Astrocyte of the spinal cord (primary cell): ENCODE measurements around the gene TRPM2.

Experiments
- DNase-seq: peaks from one replicate; pipeline ENCODE4 v3.0.0; 2011; ENCODE audit warnings: low read depth, low spot score
- H3K4me3 ChIP-seq: 2 replicates; pipeline ENCODE4 v1.5.1; 2011; ENCODE audit warnings: low read depth, mild to moderate bottlenecking, low read length, moderate library complexity
- in situ Hi-C: cut with HindIII; loops from 2 replicates; pipeline ENCODE4 v1.10.0; 2017; ENCODE audit warnings: low sequenced_read_pairs
- TF ChIP-seq, protein P1 (sequence below): IDR thresholded peaks from 2 replicates; pipeline ENCODE4 v1.5.1; 2012; ENCODE audit warnings: low read depth, mild to moderate bottlenecking, low read length, inconsistent platforms

TRPM2 gene

DNA sequence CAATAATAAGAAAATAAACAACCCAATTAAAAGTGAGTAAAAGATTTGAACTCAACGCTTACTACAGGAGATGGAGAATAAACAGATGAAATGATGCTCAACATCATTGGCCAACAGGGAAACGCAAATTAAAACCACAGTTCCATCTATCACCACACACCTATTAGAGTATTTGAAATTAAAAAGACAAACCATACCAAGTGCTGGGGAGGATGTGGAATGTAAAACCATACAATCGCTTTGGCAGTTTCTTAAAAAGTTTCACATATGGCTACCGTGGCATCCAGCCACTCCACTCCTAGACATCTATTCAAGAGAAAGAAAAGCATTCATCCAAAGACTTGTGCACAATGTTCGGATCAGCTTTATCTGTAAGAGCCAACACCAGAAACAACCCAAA lies 100.6 kb downstream of the TRPM2 start:
- in situ Hi-C loops, result no loop called here
- no peak for DNase-seq
- TF ChIP-seq, protein P1, sequence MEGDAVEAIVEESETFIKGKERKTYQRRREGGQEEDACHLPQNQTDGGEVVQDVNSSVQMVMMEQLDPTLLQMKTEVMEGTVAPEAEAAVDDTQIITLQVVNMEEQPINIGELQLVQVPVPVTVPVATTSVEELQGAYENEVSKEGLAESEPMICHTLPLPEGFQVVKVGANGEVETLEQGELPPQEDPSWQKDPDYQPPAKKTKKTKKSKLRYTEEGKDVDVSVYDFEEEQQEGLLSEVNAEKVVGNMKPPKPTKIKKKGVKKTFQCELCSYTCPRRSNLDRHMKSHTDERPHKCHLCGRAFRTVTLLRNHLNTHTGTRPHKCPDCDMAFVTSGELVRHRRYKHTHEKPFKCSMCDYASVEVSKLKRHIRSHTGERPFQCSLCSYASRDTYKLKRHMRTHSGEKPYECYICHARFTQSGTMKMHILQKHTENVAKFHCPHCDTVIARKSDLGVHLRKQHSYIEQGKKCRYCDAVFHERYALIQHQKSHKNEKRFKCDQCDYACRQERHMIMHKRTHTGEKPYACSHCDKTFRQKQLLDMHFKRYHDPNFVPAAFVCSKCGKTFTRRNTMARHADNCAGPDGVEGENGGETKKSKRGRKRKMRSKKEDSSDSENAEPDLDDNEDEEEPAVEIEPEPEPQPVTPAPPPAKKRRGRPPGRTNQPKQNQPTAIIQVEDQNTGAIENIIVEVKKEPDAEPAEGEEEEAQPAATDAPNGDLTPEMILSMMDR, result no peak
- H3K4me3 ChIP-seq, result no peak overlapping the region

DNA sequence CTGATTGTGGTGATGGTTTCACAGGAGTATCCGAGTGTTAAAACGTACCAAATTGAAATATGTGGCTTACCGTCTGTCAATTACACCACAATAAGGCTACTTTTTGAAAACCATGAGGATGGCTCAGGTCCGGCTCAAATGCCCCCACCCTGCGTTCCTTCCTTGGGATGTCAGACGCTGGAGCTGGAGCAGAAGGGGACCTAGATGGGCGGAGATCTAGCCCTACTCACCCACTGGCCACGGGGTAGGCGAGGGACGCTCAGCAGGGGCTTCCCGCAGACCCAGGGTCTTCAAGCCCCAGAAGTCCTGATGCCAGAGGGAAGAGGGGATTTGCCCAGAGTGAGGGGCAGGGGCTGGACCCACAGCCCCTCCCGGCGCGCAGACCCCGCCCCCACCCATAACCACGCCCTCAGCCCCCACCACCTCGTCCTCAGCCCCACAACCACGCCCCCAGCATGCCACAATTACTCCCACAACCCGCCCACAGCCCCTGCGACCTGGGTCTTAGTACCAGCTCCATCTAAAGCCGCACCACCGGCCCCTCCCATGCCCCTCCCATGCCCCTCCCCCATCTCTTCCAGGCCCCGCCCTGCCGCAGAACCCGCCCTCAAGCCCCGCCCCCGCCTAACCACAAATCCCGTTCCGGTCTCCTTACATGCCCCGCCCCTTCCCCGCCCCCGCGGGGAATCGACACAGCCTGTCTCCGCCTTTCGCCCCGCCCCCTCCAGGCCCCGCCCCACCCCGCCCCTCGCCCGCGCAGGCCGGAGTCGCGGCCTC lies 101.5 kb downstream of the TRPM2 start, which contains the start of gene LRRC3:
Gene LRRC3, plus strand, starts transcription at position 764 of the 777 bp plus-strand sequence. CDS start 1,135 bp downstream, outside the sequence.
- DNase-seq, result peak; percentile 66
- in situ Hi-C loops, result no loop called here
- H3K4me3 ChIP-seq, result peak within 1 kb of the TSS; percentile 42
- TF ChIP-seq, protein P1, result no peak

DNA sequence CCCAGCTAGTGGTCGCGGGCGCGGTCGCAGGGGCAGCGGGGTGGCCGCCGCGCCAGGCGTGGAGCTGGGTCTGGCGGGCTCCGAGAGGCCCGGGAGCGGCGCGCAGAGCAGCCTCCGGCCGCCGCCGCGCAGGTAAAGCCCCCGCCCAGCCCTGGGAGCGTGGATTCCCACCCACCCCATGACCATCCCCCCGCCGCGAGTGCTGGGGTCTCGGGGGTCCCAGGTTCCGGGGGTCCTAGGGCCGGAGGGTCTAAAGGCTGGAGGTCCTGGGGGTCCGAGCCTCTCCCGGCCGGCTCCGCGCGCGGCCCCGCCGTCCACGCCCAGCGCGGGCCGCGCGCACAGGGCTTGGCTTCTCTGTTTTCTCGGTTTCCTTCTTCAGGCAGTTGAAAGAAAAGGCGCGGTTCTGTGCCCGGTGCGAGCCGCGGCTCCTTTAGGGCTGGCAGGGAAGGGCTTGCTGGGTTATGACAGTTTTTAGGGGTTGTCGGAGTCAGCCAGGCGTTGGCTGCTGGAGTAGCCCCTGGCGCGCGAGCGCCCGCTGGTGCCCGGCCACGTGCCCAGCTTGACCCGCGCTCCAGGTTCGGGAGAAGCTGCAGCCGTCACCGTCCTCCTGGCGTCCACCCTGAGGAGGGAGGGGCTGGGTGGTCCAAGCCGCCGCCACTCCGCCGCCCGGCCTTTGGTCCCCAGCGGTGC lies 102.2 kb downstream of the TRPM2 start:
- H3K4me3 ChIP-seq, result peak overlapping the region; percentile 42
- in situ Hi-C loops, result no loop called here
- DNase-seq, result peak; percentile 2
- TF ChIP-seq, protein P1, result peak; percentile 5

DNA sequence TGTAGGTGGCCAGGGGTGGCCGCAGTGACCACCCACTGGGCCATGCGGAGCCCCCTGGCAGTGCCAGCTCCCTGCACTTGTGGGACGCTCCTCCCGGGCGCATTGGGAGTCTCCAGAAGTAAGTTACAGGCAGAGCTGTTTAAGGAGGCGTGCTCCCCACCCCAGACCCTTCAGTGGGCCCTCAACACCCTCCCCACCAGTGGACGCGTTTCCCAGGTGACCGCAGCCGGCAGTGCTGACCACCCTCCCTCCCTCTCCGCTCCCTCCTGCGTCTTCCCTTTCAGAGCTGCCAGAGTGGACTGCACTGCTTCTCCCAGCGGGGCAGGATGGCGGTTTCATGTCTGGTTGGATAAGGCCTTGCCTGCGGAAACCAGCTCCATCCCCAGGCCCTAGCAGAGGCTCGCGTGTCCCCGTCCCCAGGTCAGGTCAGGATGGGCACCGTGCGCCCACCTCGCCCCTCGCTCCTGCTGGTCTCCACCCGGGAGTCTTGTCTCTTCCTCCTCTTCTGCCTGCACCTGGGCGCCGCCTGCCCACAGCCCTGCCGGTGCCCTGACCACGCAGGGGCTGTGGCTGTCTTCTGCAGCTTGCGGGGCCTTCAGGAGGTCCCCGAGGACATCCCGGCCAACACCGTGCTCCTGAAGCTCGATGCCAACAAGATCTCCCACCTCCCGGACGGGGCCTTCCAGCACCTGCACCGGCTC lies 102.9 kb downstream of the TRPM2 start:
- H3K4me3 ChIP-seq, result peak overlapping the region; percentile 42
- no peak for DNase-seq
- TF ChIP-seq, protein P1, result no peak
- in situ Hi-C loops, result no loop called here

DNA sequence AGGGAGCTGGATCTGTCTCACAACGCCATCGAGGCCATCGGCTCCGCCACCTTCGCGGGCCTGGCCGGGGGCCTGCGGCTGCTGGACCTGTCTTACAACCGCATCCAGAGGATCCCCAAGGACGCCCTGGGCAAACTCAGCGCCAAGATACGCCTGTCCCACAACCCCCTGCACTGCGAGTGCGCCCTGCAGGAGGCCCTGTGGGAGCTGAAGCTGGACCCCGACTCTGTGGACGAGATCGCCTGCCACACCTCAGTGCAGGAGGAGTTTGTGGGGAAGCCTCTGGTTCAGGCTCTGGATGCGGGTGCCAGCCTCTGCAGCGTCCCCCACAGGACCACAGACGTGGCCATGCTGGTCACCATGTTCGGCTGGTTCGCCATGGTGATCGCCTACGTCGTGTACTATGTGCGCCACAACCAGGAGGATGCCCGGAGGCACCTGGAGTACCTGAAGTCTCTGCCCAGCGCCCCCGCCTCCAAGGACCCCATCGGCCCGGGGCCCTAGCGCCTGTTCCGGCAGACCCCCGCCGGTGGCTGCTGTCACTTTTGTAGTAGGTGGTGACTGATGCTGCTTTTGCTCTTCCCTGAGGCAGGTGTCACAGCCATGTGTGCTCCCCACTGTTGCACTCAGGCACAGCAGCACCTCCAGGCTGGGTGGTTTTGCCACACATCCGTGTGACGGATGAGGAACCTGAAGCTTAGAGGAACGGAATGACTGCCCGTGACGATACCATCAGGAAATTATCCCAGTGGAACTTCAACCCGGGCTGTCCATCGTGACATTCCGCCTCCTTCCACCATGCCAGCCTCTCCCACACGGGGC lies 103.7 kb downstream of the TRPM2 start:
- TF ChIP-seq, protein P1, result no peak
- H3K4me3 ChIP-seq, result no peak overlapping the region
- no peak for DNase-seq
- in situ Hi-C loops, result no loop called here
